ENCODE data around the gene FERMT1.

DNA sequence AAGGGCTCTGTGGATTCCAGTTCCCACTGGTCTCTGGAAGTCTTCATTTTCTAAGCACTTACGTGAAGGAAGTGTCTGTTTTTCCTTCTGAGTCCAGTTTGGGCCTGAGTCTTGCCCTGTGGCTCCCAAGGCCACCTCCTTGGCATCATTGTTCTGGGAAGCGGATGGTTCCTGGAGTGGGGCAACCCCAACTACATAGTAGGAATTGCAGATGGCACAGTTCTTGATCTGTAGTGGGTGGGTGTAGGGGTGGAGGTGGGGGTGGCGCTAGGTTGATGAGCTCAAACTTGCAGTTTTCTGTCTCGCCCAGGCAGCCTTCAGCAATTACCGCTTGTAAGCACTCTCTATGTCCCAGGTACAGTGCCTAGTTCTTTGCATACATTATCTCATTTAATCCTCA, 7.2 kb upstream of the FERMT1 start:
- TF ChIP-seq CTCF (conservative IDR thresholded peaks at IDR 0.05; ENCODE audit: low read depth, low read length): no peak
- TF ChIP-seq EZH2 (IDR thresholded peaks at IDR 0.05; ENCODE audit: low read length, unreplicated experiment): no peak

Measured in PC-3 (cell line).